Measurements from ENCODE around the gene HS3ST5.

HS3ST5 gene

GRCh38 chr6:114342826-114343781 lies at the start of gene HS3ST5:
Gene HS3ST5 (minus strand): TSS chr6:114343023. CDS start chr6:114062845, 280,178 bp downstream.
- no peak for DNase-seq

GRCh38 chr6:114390176-114390575 lies 47.4 kb upstream of the HS3ST5 start:
- DNase-seq, result no peak

- no peak for DNase-seq
Observed at GRCh38 chr6:114389111-114389510, 46.3 kb upstream of the HS3ST5 start.

GRCh38 chr6:114382406-114382805 lies 39.6 kb upstream of the HS3ST5 start:
- no peak for DNase-seq

GRCh38 chr6:114377881-114378280 lies 35.1 kb upstream of the HS3ST5 start:
- no peak for DNase-seq

GRCh38 chr6:114376611-114377175 lies 33.9 kb upstream of the HS3ST5 start:
- no peak for DNase-seq

- no peak for DNase-seq
Observed at GRCh38 chr6:114375541-114376192, 32.8 kb upstream of the HS3ST5 start.

GRCh38 chr6:114367315-114367961 lies 24.6 kb upstream of the HS3ST5 start:
- no peak for DNase-seq

GRCh38 chr6:114366899-114367298 lies 24.1 kb upstream of the HS3ST5 start:
- no peak for DNase-seq

GRCh38 chr6:114364301-114364700 lies 21.5 kb upstream of the HS3ST5 start:
- no peak for DNase-seq

- DNase-seq, result no peak
Observed at GRCh38 chr6:114362957-114363356, 20.1 kb upstream of the HS3ST5 start.

- DNase-seq, result no peak
Observed at GRCh38 chr6:114362396-114362795, 19.6 kb upstream of the HS3ST5 start.

GRCh38 chr6:114361036-114361435 lies 18.2 kb upstream of the HS3ST5 start:
- DNase-seq, result no peak

- no peak for DNase-seq
Observed at GRCh38 chr6:114355300-114355699, 12.5 kb upstream of the HS3ST5 start.

GRCh38 chr6:114354482-114354881 lies 11.7 kb upstream of the HS3ST5 start:
- no peak for DNase-seq

GRCh38 chr6:114346451-114346850 lies 3.6 kb upstream of the HS3ST5 start:
- DNase-seq, result no peak

GRCh38 chr6:114344971-114345275 lies 2.1 kb upstream of the HS3ST5 start:
- DNase-seq, result no peak

- no peak for DNase-seq
Observed at GRCh38 chr6:114344246-114344970, 1.6 kb upstream of the HS3ST5 start.

GRCh38 chr6:114343782-114344144 lies 940 bp upstream of the HS3ST5 start:
- DNase-seq, result no peak

GRCh38 chr6:114342086-114342825 lies 567 bp downstream of the HS3ST5 start:
- no peak for DNase-seq

GRCh38 chr6:114339706-114340105 lies 3.1 kb downstream of the HS3ST5 start:
- no peak for DNase-seq

GRCh38 chr6:114334237-114334636 lies 8.6 kb downstream of the HS3ST5 start:
- DNase-seq, result no peak
